Heart left ventricle (tissue), 16 donors: ENCODE measurements around the gene AFAP1L2. TPM values are rescaled to one million over a fixed set of nuclear protein-coding genes. Genes with fewer than 3 reads are reported as not detected.

Experiments used
- ATAC-seq, 4 donors: fragments of 200-7000 bp; cut with Tn5 transposase; one replicate each; pipeline ENCODE4 v1.9.1; 2020 to 2022; ENCODE audit warnings: moderate library complexity in 4 of 4, mild to moderate bottlenecking in 3 of 4, moderate number of reproducible peaks in 1 of 4
- DNase-seq, 5 donors: peaks; one replicate each; pipeline ENCODE4 v3.0.0-alpha.2; 2020
- H3K27ac ChIP-seq, 12 donors: fragments of 200-600 bp; sonication (generic) in 4 of 12; one replicate each; pipeline versions ENCODE4 v1.5.0 to v1.8.0; 2016 to 2022; ENCODE audit warnings: mild to moderate bottlenecking in 2 of 12
- H3K27me3 ChIP-seq, 9 donors: fragments of 200-600 bp; sonication (generic) in 2 of 9; one replicate each; pipeline versions ENCODE4 v1.5.1 to v1.8.0; 2016 to 2022; ENCODE audit warnings: mild to moderate bottlenecking in 3 of 9
- H3K36me3 ChIP-seq, 9 donors: fragments of 200-600 bp; sonication (generic) in 2 of 9; one replicate each; pipeline versions ENCODE4 v1.5.0 to v1.8.0; 2018 to 2022; ENCODE audit warnings: mild to moderate bottlenecking in 2 of 9
- H3K4me1 ChIP-seq, 12 donors: fragments of 200-600 bp; sonication (generic) in 4 of 12; one replicate each; pipeline versions ENCODE4 v1.5.0 to v1.8.0; 2016 to 2022; ENCODE audit warnings: mild to moderate bottlenecking in 3 of 12
- H3K4me3 ChIP-seq, 12 donors: fragments of 200-600 bp; sonication (generic) in 4 of 12; one replicate each; pipeline versions ENCODE4 v1.5.0 to v1.8.0; 2017 to 2022; ENCODE audit warnings: mild to moderate bottlenecking in 9 of 12, moderate library complexity in 4 of 12
- H3K9me3 ChIP-seq, 12 donors: fragments of 200-600 bp; sonication (generic) in 4 of 12; one replicate each; pipeline versions ENCODE4 v1.5.0 to v1.8.0; 2016 to 2022; ENCODE audit warnings: mild to moderate bottlenecking in 1 of 12
- CTCF ChIP-seq, 12 donors: fragments of 200-600 bp; sonication (generic) in 4 of 12; IDR thresholded peaks; one replicate each; pipeline versions ENCODE4 v1.5.0 to v1.8.0; 2018 to 2022; ENCODE audit warnings: antibody characterized with exemption in 12 of 12, mild to moderate bottlenecking in 5 of 12
- POLR2A ChIP-seq, 2 donors: fragments of 450-650 bp; IDR thresholded peaks; one replicate each; pipeline ENCODE4 v1.6.1; 2017; ENCODE audit warnings: antibody characterized with exemption in 2 of 2, mild to moderate bottlenecking in 2 of 2, moderate library complexity in 2 of 2
- WGBS, 4 donors: extraction: QIAGEN DNeasy Blood & Tissue Kit in 2 of 4; methylation state at CpG; one replicate each; pipeline versions ENCODE4 v1.1.5 to v1.1.7; 2013 to 2018; 5-methylcytosine and 5-hydroxymethylcytosine counted together
- intact Hi-C, 10 donors: fragments of 100-400 bp; cut with DNase I; formaldehyde crosslinking; loops; one replicate each; pipeline versions ENCODE4 v1.11.1 to v1.14.2; 2022
- polyA plus RNA-seq, 2 donors: library from polyadenylated mRNA; stranded (reverse); fragments of 200-250 nt; gene quantifications; one replicate each; pipeline ENCODE4 v1.2.3, GENCODE V29; 2013
- total RNA-seq, 9 donors: library from RNA; depleted of rRNA in 2 of 9; stranded (reverse); fragments of >200 nt in 2 of 9; fragmentation: NEBNext Ultra II Directional in 3 of 9; extraction: Animal tissue kit (Norgen Biotek cat#: 25700) in 3 of 9; gene quantifications; one replicate each; pipeline versions ENCODE4 v1.1.0 to v1.2.4, GENCODE V29; 2016 to 2023
- donor health status: ischemic (EF 13 %, LVEDD 7.1; RV severe dilation, severe dysfunction).
- donor health status: healthy with polysubstance abuse.
- donor health status: DM: no; HTN: yes; CAD: no.
- donor health status: DM: no; HTN: no; CAD: no.
- donor health status: ischemic (EF 25% LVEDD 6.9; RV normal size, moderate dysfunction).
- donor health status: ischemic (EF 25% LVEDD 5.7; RV mildly dilated, moderate dysfunction).
- donor health status: healthy.
- donor health status: DM: yes; HTN: yes; CAD: no.
- donor health status: ischemic (EF 35%, LVEDD 5.7; RV mildly dilated, moderate dysfunction).
- donor health status: nonischemic (EF 11% LVEDD 7.7; RV severe dilation, severe dysfunction).
- donor health status: DM: yes; HTN: yes; CAD: no.
- donor health status: PGD.
- donor health status: ischemic (EF 29% LVEDD 5.4; RV normal size, mild dysfunction).
- donor health status: nonischemic (EF 23%, LVEDD 6.1; RV moderate dilation, normal function).

AFAP1L2 gene
- total and polyA plus RNA-seq, 11 donors = 2.8 to 8.2 (median 4.3) TPM

GRCh38 chr10:114436941-114437340 lies 32.6 kb upstream of the AFAP1L2 start:
- Histone ChIP-seq H3K4me1 (no peaks in the 10 kb centered on the region), H3K4me3 (no peak overlapping the region), H3K36me3 (peaks cover 3 to 100% (median 86%) of the 10 kb centered on the region in 9 donors), H3K9me3 (no peaks in the 10 kb centered on the region), H3K27me3 (no peaks in the 10 kb centered on the region), H3K27ac (no peak overlapping the region)
- TF ChIP-seq POLR2A (IDR thresholded peaks at IDR 0.05) = no peak
- TF ChIP-seq CTCF (IDR thresholded peaks at IDR 0.05) = no peak
- no peak for DNase-seq
- intact Hi-C loops = loop anchor here in 5 of 10 donors (5.0 kb wide), 1 partner anchor 135 kb away; no protein-coding TSS in a partner anchor
- 84 to 88% (median 87%) methylated on average over 2 of the region's 2 CpGs for WGBS, 4 donors
- ATAC-seq = no peak

- 82 to 89% (median 84%) methylated on average over 4 of the region's 4 CpGs for WGBS, 4 donors
- Histone ChIP-seq H3K36me3 (peaks cover 0 to 80% (median 45%) of the 10 kb centered on the region in 9 donors), H3K27ac (no peak overlapping the region), H3K27me3 (no peaks in the 10 kb centered on the region), H3K4me1 (peaks cover 0 to 12% (median 4%) of the 10 kb centered on the region in 12 donors), H3K4me3 (no peak overlapping the region), H3K9me3 (no peaks in the 10 kb centered on the region)
- TF ChIP-seq POLR2A (IDR thresholded peaks at IDR 0.05) (no peak), CTCF (IDR thresholded peaks at IDR 0.05) (no peak)
- no peak for ATAC-seq
- intact Hi-C loops = loop anchor here in 1 of 10 donors (5.0 kb wide), 1 partner anchor 130 kb away; no protein-coding TSS in a partner anchor
- DNase-seq = no peak
Measured at GRCh38 chr10:114432566-114433093, 28.3 kb upstream of the AFAP1L2 start.

- no peaks in the 10 kb centered on the region for H3K9me3 ChIP-seq
Measured at GRCh38 chr10:114431414-114432135, 27.3 kb upstream of the AFAP1L2 start.

More at GRCh38 chr10:114431414-114432135, 27.3 kb upstream of the AFAP1L2 start:
- no peak for ATAC-seq
- Histone ChIP-seq H3K4me1 (peaks cover 0 to 23% (median 13%) of the 10 kb centered on the region in 12 donors), H3K27ac (peak overlapping the region in 1 of 12 donors; percentile 11), H3K4me3 (no peak overlapping the region), H3K36me3 (peaks cover 0 to 70% (median 35%) of the 10 kb centered on the region in 9 donors), H3K27me3 (no peaks in the 10 kb centered on the region)
- no peak for DNase-seq
- 91 to 94% (median 92%) methylated on average over 4 of the region's 4 CpGs for WGBS, 4 donors
- intact Hi-C loops = loop anchor here in 1 of 10 donors (5.0 kb wide), 1 partner anchor 129 kb away; no protein-coding TSS in a partner anchor
- TF ChIP-seq POLR2A (IDR thresholded peaks at IDR 0.05) = no peak
- no peak for TF ChIP-seq CTCF (IDR thresholded peaks at IDR 0.05)
